Measurements from ENCODE around the gene FAAP100. TPM values are rescaled to one million over a fixed set of nuclear protein-coding genes. Genes with fewer than 3 reads are reported as not detected.
A peak's percentile ranks its signal among the peaks of the same experiment; 100 is the strongest.

Gene FAAP100
- total RNA-seq, 2 experiments from 2014 or later: 40.5 to 42.7 TPM

- CTCF ChIA-PET: interaction anchor here (1.3 kb wide), 1 partner anchor 24 kb away, joined by 3 read pairs; no protein-coding TSS in a partner anchor
- no peak for DNase-seq
- no peaks in the 10 kb centered on the region for H3K27me3 Mint-ChIP-seq
Observed at GRCh38 chr17:81577278-81578000, 25.3 kb upstream of the FAAP100 start.

GRCh38 chr17:81576621-81577277, 24.6 kb upstream of the FAAP100 start:
- no peaks in the 10 kb centered on the region for H3K9me3 Mint-ChIP-seq
- POLR2A ChIA-PET: interaction anchor here (1.3 kb wide), 1 partner anchor 24 kb away, joined by 3 read pairs; no protein-coding TSS in a partner anchor
- ATAC-seq (no peak), DNase-seq (no peak)
- peaks cover 19% of the 10 kb centered on the region for H3K4me1 Mint-ChIP-seq (ENCODE audit: low read depth)
- CTCF ChIA-PET: interaction anchor here (1.3 kb wide), 1 partner anchor 25 kb away, joined by 3 read pairs; no protein-coding TSS in a partner anchor
- TF ChIP-seq, protein P1, sequence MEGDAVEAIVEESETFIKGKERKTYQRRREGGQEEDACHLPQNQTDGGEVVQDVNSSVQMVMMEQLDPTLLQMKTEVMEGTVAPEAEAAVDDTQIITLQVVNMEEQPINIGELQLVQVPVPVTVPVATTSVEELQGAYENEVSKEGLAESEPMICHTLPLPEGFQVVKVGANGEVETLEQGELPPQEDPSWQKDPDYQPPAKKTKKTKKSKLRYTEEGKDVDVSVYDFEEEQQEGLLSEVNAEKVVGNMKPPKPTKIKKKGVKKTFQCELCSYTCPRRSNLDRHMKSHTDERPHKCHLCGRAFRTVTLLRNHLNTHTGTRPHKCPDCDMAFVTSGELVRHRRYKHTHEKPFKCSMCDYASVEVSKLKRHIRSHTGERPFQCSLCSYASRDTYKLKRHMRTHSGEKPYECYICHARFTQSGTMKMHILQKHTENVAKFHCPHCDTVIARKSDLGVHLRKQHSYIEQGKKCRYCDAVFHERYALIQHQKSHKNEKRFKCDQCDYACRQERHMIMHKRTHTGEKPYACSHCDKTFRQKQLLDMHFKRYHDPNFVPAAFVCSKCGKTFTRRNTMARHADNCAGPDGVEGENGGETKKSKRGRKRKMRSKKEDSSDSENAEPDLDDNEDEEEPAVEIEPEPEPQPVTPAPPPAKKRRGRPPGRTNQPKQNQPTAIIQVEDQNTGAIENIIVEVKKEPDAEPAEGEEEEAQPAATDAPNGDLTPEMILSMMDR (IDR thresholded peaks at IDR 0.05): no peak
- peaks cover 31% of the 10 kb centered on the region for H3K36me3 Mint-ChIP-seq (ENCODE audit: low read depth)
- intact Hi-C loops (cut with micrococcal nuclease): no loop called here
- H3K4me3 Mint-ChIP-seq: no peak overlapping the region
- no peaks in the 10 kb centered on the region for H3K27me3 Mint-ChIP-seq
- no peak overlapping the region for H3K27ac Mint-ChIP-seq

More at GRCh38 chr17:81577278-81578000, 25.3 kb upstream of the FAAP100 start:
- ATAC-seq: no peak
- intact Hi-C loops (cut with micrococcal nuclease): no loop called here
- Mint-ChIP-seq H3K36me3 (ENCODE audit: low read depth) (peaks cover 31% of the 10 kb centered on the region), H3K27ac (peak overlapping the region; percentile 32), H3K4me1 (ENCODE audit: low read depth) (peaks cover 19% of the 10 kb centered on the region), H3K9me3 (no peaks in the 10 kb centered on the region), H3K4me3 (no peak overlapping the region)
- POLR2A ChIA-PET: interaction anchor here (1.2 to 1.3 kb wide), 2 partner anchors 23 to 89 kb away, joined by 3 read pairs; partner anchors contain the start of genes CCDC137 and OXLD1
- TF ChIP-seq, protein P1 (IDR thresholded peaks at IDR 0.05): no peak

DNA sequence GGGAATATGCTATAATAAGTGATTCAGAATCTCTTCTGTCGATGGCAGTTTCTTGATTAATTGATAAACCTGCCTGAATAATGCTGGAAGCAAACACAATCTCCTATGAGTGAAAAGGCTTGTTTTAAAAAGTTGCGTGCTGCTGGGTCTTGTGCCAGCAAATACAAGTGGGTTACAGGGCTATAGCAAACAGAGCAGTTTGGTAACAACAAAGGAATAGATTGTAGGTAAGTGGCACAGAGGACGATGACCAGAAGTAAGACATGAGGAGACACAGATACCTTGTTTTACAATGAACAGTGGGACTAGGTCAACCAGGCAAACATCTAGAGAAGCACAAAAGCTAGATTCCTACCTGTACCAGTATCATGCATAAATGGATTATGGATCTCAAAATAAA, 23.7 kb upstream of the FAAP100 start:
- POLR2A ChIA-PET: no interaction called here
- TF ChIP-seq, protein P1 (IDR thresholded peaks at IDR 0.05): no peak
- no peak overlapping the region for H3K4me3 Mint-ChIP-seq
- H3K27ac Mint-ChIP-seq: no peak overlapping the region
- H3K4me1 Mint-ChIP-seq (ENCODE audit: low read depth): peaks cover 19% of the 10 kb centered on the region
- DNase-seq: no peak
- peaks cover 31% of the 10 kb centered on the region for H3K36me3 Mint-ChIP-seq (ENCODE audit: low read depth)
- intact Hi-C loops (cut with micrococcal nuclease): no loop called here
- H3K27me3 Mint-ChIP-seq: no peaks in the 10 kb centered on the region
- no peaks in the 10 kb centered on the region for H3K9me3 Mint-ChIP-seq
- CTCF ChIA-PET: interaction anchor here (2.4 kb wide), 1 partner anchor 25 kb away, joined by 7 read pairs; no protein-coding TSS in a partner anchor
- no peak for ATAC-seq

DNA sequence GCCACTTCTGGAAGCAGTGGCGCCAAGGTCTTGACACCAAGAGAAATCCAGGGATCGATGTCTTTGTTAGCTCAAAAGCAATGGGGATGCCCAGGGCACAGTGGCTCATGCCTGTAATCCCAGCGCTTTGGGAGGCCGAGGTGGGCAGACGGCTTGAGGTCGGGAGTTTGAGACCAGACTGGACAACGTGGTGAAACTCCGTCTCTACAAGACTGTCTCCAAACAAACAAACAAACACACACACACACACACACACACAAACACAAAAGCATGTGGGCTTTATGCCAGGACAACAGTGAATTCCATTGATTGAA, 22.4 kb upstream of the FAAP100 start:
- no peaks in the 10 kb centered on the region for H3K27me3 Mint-ChIP-seq
- no peak overlapping the region for H3K27ac Mint-ChIP-seq
- TF ChIP-seq, protein P1 (IDR thresholded peaks at IDR 0.05): no peak
- H3K4me3 Mint-ChIP-seq: no peak overlapping the region
- DNase-seq (no peak), ATAC-seq (no peak)
- H3K4me1 Mint-ChIP-seq (ENCODE audit: low read depth): peaks cover 13% of the 10 kb centered on the region
- CTCF ChIA-PET: interaction anchor here (0.7 to 2.4 kb wide), 2 partner anchors 26 to 61 kb away, joined by 3 to 7 read pairs; no protein-coding TSS in a partner anchor
- intact Hi-C loops (cut with micrococcal nuclease): no loop called here
- POLR2A ChIA-PET: interaction anchor here (1.0 kb wide), 1 partner anchor 18 kb away, joined by 3 read pairs; no protein-coding TSS in a partner anchor
- no peaks in the 10 kb centered on the region for H3K9me3 Mint-ChIP-seq
- H3K36me3 Mint-ChIP-seq (ENCODE audit: low read depth): peaks cover 25% of the 10 kb centered on the region

All from activated CD8-positive, alpha-beta T cell treated with anti-CD3 and anti-CD28 coated beads for 36 hours (primary cell).